Neural progenitor cell (in vitro differentiated cells): Measurements from ENCODE around the gene ST7.

Experiments used
- EZH2phosphoT487 ChIP-seq: fragments of 200-600 bp; sonication (generic); IDR thresholded peaks from 2 replicates; pipeline ENCODE4 v1.6.1; 2017; ENCODE audit warnings: antibody characterized with exemption
- TF ChIP-seq, protein P1 (sequence below): fragments of 200-600 bp; sonication (generic); IDR thresholded peaks from 2 replicates; pipeline ENCODE4 v1.5.1; 2017; ENCODE audit warnings: antibody characterized with exemption, mild to moderate bottlenecking

DNA sequence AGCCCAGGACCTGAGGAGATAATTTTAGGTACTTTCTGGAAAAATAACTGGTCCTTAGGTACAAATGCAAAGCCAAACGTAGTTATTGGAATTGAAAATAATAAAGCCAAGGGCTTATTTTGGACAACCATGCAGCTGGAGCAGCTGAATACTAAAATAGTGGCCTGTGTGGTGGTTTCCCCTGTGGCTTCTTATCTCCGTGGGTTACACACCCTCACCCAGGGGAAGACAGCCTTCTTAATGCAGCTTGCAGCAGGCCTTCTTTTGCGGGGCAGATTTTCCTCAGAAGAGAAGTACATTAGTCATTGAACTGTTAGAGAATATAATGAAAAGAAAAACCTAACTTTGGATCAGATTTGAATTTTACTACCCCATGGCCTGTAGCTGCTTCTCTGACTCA, 133.5 kb downstream of the ST7 start:
- TF ChIP-seq, protein P1, sequence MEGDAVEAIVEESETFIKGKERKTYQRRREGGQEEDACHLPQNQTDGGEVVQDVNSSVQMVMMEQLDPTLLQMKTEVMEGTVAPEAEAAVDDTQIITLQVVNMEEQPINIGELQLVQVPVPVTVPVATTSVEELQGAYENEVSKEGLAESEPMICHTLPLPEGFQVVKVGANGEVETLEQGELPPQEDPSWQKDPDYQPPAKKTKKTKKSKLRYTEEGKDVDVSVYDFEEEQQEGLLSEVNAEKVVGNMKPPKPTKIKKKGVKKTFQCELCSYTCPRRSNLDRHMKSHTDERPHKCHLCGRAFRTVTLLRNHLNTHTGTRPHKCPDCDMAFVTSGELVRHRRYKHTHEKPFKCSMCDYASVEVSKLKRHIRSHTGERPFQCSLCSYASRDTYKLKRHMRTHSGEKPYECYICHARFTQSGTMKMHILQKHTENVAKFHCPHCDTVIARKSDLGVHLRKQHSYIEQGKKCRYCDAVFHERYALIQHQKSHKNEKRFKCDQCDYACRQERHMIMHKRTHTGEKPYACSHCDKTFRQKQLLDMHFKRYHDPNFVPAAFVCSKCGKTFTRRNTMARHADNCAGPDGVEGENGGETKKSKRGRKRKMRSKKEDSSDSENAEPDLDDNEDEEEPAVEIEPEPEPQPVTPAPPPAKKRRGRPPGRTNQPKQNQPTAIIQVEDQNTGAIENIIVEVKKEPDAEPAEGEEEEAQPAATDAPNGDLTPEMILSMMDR = no peak
- TF ChIP-seq EZH2phosphoT487 = no peak
